Measurements from ENCODE around the gene CD99. TPM values are rescaled to one million over a fixed set of nuclear protein-coding genes. Genes with fewer than 3 reads are reported as not detected.

The CD99 gene
- total RNA-seq, 1 donor, result 355 TPM

GRCh38 chrX:2789569-2789968, 98.5 kb downstream of the CD99 start:
- TF ChIP-seq CTCF (IDR thresholded peaks at IDR 0.05; ENCODE audit: insufficient read depth, low read length), result no peak
- no peak overlapping the region for H3K4me3 ChIP-seq (ENCODE audit: low read depth, low read length)
- DNase-seq (ENCODE audit: low read depth), result no peak

Other genes with a start within 250 kb of the CD99 start
- 17.5 and 38.8 TPM in 2 replicates for gene DHRSX, start 190.3 kb upstream of the CD99 start, total RNA-seq (ENCODE audit: low replicate concordance)
- gene ZBED1, start 190.3 kb upstream of the CD99 start, total RNA-seq (ENCODE audit: low replicate concordance), result 19.0 and 25.3 TPM in 2 replicates
- 13.8 and 50.4 TPM in 2 replicates for gene XG, start 60.7 kb downstream of the CD99 start, total RNA-seq (ENCODE audit: low replicate concordance)
- 1.1 and 4.3 TPM in 2 replicates for gene GYG2, start 137.6 kb downstream of the CD99 start, total RNA-seq (ENCODE audit: low replicate concordance)
- 6.5 and 12.0 TPM in 2 replicates for gene ARSD, start 238.0 kb downstream of the CD99 start, total RNA-seq (ENCODE audit: low replicate concordance)